DND-41 (cell line): ENCODE data around the gene GATA3.

Experiments used
- EZH2 ChIP-seq: IDR thresholded peaks from 3 replicates; pipeline ENCODE4 v1.6.1; 2012; ENCODE audit warnings: borderline replicate concordance, low read depth, mild to moderate bottlenecking, moderate library complexity, low read length, inconsistent platforms; ENCODE audit not compliant: severe bottlenecking
- TF ChIP-seq, protein P1 (sequence below): IDR thresholded peaks from 2 replicates; pipeline ENCODE4 v1.5.1; 2012; ENCODE audit warnings: borderline replicate concordance, low read length, moderate library complexity, mild to moderate bottlenecking; ENCODE audit not compliant: poor library complexity, severe bottlenecking; ENCODE audit errors: extremely low read depth

DNA sequence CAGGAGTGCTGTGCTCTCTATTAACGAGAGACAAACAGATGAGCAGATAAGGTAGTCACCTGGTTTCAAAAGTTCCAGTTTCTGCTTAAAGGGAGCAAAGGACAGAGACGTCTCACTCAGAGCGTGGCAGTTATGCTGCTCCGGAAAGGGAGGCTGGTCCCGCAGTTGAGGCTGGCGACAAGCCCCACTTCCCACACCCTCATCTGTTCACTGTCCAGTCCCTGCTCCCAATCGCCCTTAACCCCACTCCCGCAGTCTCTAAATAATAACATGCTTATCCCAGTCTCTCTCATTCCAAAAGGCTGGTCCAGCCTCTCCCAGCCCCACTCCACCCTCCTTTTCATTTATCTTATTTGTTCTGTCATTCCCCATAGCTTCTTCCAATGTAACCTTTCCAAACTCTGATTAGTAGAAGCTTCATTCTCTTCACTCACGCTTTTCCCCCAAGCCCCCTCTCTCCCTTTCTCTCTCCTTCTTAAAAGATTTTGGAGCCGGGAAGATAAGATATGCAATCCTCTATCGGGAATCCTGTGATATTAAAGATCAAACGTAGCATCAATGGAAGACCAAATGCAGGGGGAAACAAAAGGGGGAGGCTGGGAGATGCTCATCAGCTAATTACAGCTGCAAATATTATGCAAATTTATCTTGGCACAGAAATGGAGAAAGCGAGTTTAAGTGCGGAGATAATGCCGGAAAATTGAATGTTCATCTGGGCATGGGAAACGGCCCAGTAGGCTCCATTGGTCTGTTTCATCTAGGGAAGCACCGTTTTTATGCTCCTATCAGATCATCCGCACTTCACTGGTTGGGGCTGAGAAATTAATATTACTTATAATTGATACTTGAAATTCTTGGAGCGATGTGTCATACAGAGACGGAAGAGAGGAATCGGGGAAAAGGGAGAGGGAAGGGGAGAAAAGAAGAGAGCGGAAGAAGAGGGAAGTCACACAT, 16.3 kb upstream of the GATA3 start:
- no peak for TF ChIP-seq EZH2
- TF ChIP-seq, protein P1, sequence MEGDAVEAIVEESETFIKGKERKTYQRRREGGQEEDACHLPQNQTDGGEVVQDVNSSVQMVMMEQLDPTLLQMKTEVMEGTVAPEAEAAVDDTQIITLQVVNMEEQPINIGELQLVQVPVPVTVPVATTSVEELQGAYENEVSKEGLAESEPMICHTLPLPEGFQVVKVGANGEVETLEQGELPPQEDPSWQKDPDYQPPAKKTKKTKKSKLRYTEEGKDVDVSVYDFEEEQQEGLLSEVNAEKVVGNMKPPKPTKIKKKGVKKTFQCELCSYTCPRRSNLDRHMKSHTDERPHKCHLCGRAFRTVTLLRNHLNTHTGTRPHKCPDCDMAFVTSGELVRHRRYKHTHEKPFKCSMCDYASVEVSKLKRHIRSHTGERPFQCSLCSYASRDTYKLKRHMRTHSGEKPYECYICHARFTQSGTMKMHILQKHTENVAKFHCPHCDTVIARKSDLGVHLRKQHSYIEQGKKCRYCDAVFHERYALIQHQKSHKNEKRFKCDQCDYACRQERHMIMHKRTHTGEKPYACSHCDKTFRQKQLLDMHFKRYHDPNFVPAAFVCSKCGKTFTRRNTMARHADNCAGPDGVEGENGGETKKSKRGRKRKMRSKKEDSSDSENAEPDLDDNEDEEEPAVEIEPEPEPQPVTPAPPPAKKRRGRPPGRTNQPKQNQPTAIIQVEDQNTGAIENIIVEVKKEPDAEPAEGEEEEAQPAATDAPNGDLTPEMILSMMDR = no peak
